Activated naive CD8-positive, alpha-beta T cell treated with anti-CD3 and anti-CD28 coated beads for 36 hours (primary cell): Measurements from ENCODE around the gene PCNX2. TPM values are rescaled to one million over a fixed set of nuclear protein-coding genes. Genes with fewer than 3 reads are reported as not detected.

Experiments
- DNase-seq: peaks from one replicate; pipeline ENCODE4 v3.0.0; 2021
- H3K27ac Mint-ChIP-seq: one replicate; pipeline ENCODE4 v1.8.0; 2022; ENCODE audit warnings: mild to moderate bottlenecking, moderate library complexity, mixed read lengths
- H3K27me3 Mint-ChIP-seq: one replicate; pipeline ENCODE4 v1.8.0; 2022; ENCODE audit warnings: mild to moderate bottlenecking, mixed read lengths
- H3K36me3 Mint-ChIP-seq: one replicate; pipeline ENCODE4 v1.8.0; 2021; ENCODE audit warnings: mild to moderate bottlenecking, mixed read lengths
- H3K4me1 Mint-ChIP-seq: one replicate; pipeline ENCODE4 v1.8.0; 2021; ENCODE audit warnings: mixed read lengths
- H3K4me3 Mint-ChIP-seq: one replicate; pipeline ENCODE4 v1.8.0; 2022; ENCODE audit warnings: mild to moderate bottlenecking, moderate library complexity, mixed read lengths
- H3K9me3 Mint-ChIP-seq: one replicate; pipeline ENCODE4 v1.8.0; 2022; ENCODE audit warnings: mixed read lengths
- total RNA-seq, 2 experiments: library from RNA; stranded (reverse); gene quantifications; one replicate each; pipeline ENCODE4 v1.2.3, GENCODE V29; 2021

Gene PCNX2
- total RNA-seq, 2 experiments from 2014 or later: 10.6 to 12.5 TPM

GRCh38 chr1:232990176-232991128, 305.1 kb downstream of the PCNX2 start:
- Mint-ChIP-seq H3K27me3 (no peaks in the 10 kb centered on the region), H3K9me3 (peaks cover 14% of the 10 kb centered on the region), H3K36me3 (peaks cover 29% of the 10 kb centered on the region), H3K27ac (no peak overlapping the region), H3K4me3 (no peak overlapping the region), H3K4me1 (peaks cover 6% of the 10 kb centered on the region)
- no peak for DNase-seq

DNA sequence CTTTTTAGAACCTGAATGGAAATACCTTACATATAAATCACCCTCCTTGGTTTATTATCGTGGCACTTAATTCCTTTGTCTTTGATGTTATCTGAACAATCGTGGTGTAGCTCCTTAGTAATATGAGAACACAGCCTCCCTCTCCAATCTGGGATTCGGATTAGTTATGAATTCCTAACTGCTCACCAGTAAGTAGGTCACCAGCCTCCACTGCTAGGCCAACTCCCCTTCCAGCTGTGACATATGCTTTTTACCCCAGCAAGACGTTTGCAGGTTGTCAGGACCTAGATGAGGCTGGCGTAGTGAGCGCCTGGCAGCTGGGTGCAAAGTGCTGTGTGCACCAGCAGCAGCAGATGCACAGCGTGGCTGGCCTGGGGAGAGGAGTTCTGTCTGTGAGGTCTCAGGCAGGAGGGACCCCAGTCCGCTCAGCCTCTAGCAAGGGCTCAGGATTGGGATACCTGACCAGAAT, 306.9 kb downstream of the PCNX2 start:
- no peak for DNase-seq
- H3K4me1 Mint-ChIP-seq: peaks cover 6% of the 10 kb centered on the region
- H3K27me3 Mint-ChIP-seq: no peaks in the 10 kb centered on the region
- H3K9me3 Mint-ChIP-seq: peaks cover 6% of the 10 kb centered on the region
- H3K4me3 Mint-ChIP-seq: no peak overlapping the region
- H3K27ac Mint-ChIP-seq: no peak overlapping the region
- H3K36me3 Mint-ChIP-seq: peaks cover 13% of the 10 kb centered on the region

- Mint-ChIP-seq H3K36me3 (peaks cover 5% of the 10 kb centered on the region), H3K4me1 (peaks cover 6% of the 10 kb centered on the region), H3K27ac (no peak overlapping the region), H3K4me3 (no peak overlapping the region), H3K27me3 (no peaks in the 10 kb centered on the region), H3K9me3 (no peaks in the 10 kb centered on the region)
- no peak for DNase-seq
Measured at GRCh38 chr1:232987774-232988140, 307.8 kb downstream of the PCNX2 start.

GRCh38 chr1:232987046-232987773, 308.3 kb downstream of the PCNX2 start:
- no peaks in the 10 kb centered on the region for H3K27me3 Mint-ChIP-seq
- peaks cover 2% of the 10 kb centered on the region for H3K36me3 Mint-ChIP-seq
- H3K4me1 Mint-ChIP-seq: peaks cover 6% of the 10 kb centered on the region
- no peak overlapping the region for H3K4me3 Mint-ChIP-seq
- no peaks in the 10 kb centered on the region for H3K9me3 Mint-ChIP-seq
- no peak overlapping the region for H3K27ac Mint-ChIP-seq
- DNase-seq: no peak

- Mint-ChIP-seq H3K9me3 (no peaks in the 10 kb centered on the region), H3K4me1 (peaks cover 6% of the 10 kb centered on the region), H3K4me3 (no peak overlapping the region), H3K27me3 (no peaks in the 10 kb centered on the region), H3K36me3 (peaks cover 2% of the 10 kb centered on the region), H3K27ac (no peak overlapping the region)
- no peak for DNase-seq
Measured at GRCh38 chr1:232986527-232986922, 309.0 kb downstream of the PCNX2 start.

- no peak for DNase-seq
- Mint-ChIP-seq H3K27ac (no peak overlapping the region), H3K27me3 (no peaks in the 10 kb centered on the region), H3K36me3 (peaks cover 2% of the 10 kb centered on the region), H3K9me3 (no peaks in the 10 kb centered on the region), H3K4me3 (no peak overlapping the region), H3K4me1 (peaks cover 2% of the 10 kb centered on the region)
Measured at GRCh38 chr1:232985882-232986526, 309.5 kb downstream of the PCNX2 start.

- Mint-ChIP-seq H3K4me1 (no peaks in the 10 kb centered on the region), H3K27ac (no peak overlapping the region), H3K27me3 (no peaks in the 10 kb centered on the region), H3K4me3 (no peak overlapping the region), H3K36me3 (peaks cover 8% of the 10 kb centered on the region), H3K9me3 (no peaks in the 10 kb centered on the region)
- no peak for DNase-seq
Measured at GRCh38 chr1:232984577-232985425, 310.7 kb downstream of the PCNX2 start.

GRCh38 chr1:232983817-232984567, 311.5 kb downstream of the PCNX2 start:
- DNase-seq: no peak
- Mint-ChIP-seq H3K27me3 (no peaks in the 10 kb centered on the region), H3K9me3 (no peaks in the 10 kb centered on the region), H3K36me3 (peaks cover 10% of the 10 kb centered on the region), H3K4me1 (peaks cover 1% of the 10 kb centered on the region), H3K27ac (peak overlapping the region; percentile 48), H3K4me3 (no peak overlapping the region)

DNA sequence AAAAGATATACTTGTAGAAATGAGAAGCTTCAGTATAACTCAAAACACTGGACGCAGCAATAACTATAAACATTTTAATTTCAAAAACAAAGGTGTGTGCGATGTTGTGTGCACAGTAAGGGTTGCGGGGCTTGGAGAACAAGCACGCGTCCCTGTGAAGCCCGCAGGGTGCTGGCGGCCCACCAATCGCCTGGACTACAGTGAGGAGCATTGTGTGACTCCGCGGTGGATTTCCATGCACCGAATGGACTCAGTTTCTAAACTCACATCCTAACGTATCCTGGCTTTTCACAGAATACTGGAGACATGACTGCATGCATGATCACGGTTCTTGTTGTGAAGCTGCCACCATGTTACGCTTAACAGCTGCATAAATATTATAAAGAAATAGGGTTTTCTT, 312.1 kb downstream of the PCNX2 start:
- H3K36me3 Mint-ChIP-seq: peaks cover 15% of the 10 kb centered on the region
- no peaks in the 10 kb centered on the region for H3K27me3 Mint-ChIP-seq
- peaks cover under 1% of the 10 kb centered on the region for H3K9me3 Mint-ChIP-seq

GRCh38 chr1:232982238-232982944, 313.1 kb downstream of the PCNX2 start:
- Mint-ChIP-seq H3K4me3 (no peak overlapping the region), H3K9me3 (peaks cover 2% of the 10 kb centered on the region), H3K27ac (no peak overlapping the region), H3K4me1 (peaks cover 15% of the 10 kb centered on the region), H3K36me3 (peaks cover 24% of the 10 kb centered on the region), H3K27me3 (no peaks in the 10 kb centered on the region)
- no peak for DNase-seq

More for the DNA sequence above, 312.1 kb downstream of the PCNX2 start:
- no peak overlapping the region for H3K4me3 Mint-ChIP-seq
- no peak overlapping the region for H3K27ac Mint-ChIP-seq
- peaks cover 6% of the 10 kb centered on the region for H3K4me1 Mint-ChIP-seq
- no peak for DNase-seq

- Mint-ChIP-seq H3K4me1 (peaks cover 15% of the 10 kb centered on the region), H3K27ac (no peak overlapping the region)
Measured at GRCh38 chr1:232980986-232981560, 314.5 kb downstream of the PCNX2 start.

DNA sequence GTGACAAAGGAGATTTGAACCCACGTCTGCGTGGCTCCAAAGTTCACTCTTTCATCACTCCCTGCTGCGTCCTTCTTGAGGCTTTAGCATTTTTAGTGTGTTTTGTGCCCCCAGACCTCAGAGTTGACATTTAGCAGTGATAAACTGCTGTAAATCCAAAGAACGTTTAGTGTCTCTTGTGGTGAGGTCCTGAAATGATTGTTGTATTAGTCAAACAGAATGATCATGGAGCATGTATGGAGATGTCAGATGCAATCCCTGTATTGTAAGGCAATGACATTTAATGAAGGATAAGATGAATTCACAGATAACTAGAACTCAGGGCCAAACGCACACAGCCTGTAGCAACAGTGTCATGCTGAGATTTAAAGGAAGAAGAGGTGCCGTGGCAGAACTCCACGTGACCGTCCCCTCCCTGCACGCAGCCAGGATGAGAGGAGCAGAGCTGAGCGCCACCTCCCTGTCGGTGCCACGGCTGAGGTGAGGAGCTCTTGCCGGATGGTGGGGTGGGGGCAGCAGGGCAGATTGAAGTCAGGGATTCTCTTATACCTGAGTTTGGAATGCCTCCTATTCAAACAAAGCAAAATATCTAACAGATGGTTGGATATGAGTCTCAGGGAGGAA, 315.1 kb downstream of the PCNX2 start:
- Mint-ChIP-seq H3K27ac (no peak overlapping the region), H3K9me3 (peaks cover 2% of the 10 kb centered on the region), H3K4me3 (no peak overlapping the region), H3K36me3 (peaks cover 29% of the 10 kb centered on the region), H3K4me1 (peaks cover 15% of the 10 kb centered on the region), H3K27me3 (no peaks in the 10 kb centered on the region)
- DNase-seq: no peak

More at GRCh38 chr1:232980986-232981560, 314.5 kb downstream of the PCNX2 start:
- Mint-ChIP-seq H3K9me3 (peaks cover 2% of the 10 kb centered on the region), H3K27me3 (no peaks in the 10 kb centered on the region), H3K36me3 (peaks cover 29% of the 10 kb centered on the region), H3K4me3 (no peak overlapping the region)
- no peak for DNase-seq

DNA sequence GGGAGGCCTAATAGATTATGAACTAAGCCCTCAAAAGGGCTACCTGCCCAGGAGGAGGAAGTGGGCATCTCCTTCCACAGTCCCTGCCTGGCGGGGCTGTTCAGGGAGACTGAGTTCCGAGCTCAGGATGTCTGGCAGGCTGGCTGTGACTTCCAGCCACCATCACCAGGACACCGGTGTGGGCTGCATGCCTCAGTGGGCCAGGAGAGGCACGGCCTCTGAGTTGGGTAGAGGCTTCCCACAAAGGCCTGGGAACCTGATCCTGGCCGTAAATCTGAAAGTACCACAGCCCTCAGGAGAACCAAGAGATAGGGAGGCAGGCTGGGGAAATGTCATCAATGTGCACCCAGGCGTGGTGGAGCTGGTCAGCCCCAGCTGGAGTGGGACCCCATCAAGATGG, 316.0 kb downstream of the PCNX2 start:
- no peaks in the 10 kb centered on the region for H3K27me3 Mint-ChIP-seq
- peaks cover 34% of the 10 kb centered on the region for H3K36me3 Mint-ChIP-seq
- H3K4me1 Mint-ChIP-seq: peaks cover 15% of the 10 kb centered on the region
- peaks cover 2% of the 10 kb centered on the region for H3K9me3 Mint-ChIP-seq
- H3K4me3 Mint-ChIP-seq: no peak overlapping the region
- H3K27ac Mint-ChIP-seq: no peak overlapping the region
- DNase-seq: no peak
